K562 (cell line): Measurements from ENCODE around the gene BCL10. TPM values are rescaled to one million over a fixed set of nuclear protein-coding genes. Genes with fewer than 3 reads are reported as not detected.

Source experiments
- ATAC-seq: fragments of 200-7000 bp; cut with Tn5 transposase; 3 replicates; pipeline ENCODE4 v1.9.1; 2020; ENCODE audit warnings: moderate library complexity
- BruUV-seq: library from RNA; stranded (reverse); fragments of 400-500 nt; replicated peaks from 2 replicates; lab custom pipeline; 2021; lab: Mats Ljungman, UMichigan
- CTCF ChIA-PET: fragments of 300-600 bp; formaldehyde crosslinking; extraction: SDS; loops from one replicate; lab custom pipeline; 2021; ENCODE audit warnings: low intra/inter-chr PET ratio; lab: Yijun Ruan, JAX
- POLR2A ChIA-PET: fragments of 300-600, 350-650 bp; sonication (Branson Sonifier 250); formaldehyde crosslinking; extraction: SDS; loops from one replicate; lab custom pipeline; 2021; ENCODE audit warnings: antibody characterized with exemption, inconsistent platforms; lab: Yijun Ruan, JAX
- DNase-seq, 4 experiments: peaks; one replicate each; pipeline versions ENCODE4 v3.0.0 to v3.0.0-alpha.2; 2011 to 2018; ENCODE audit warnings: low spot score in 3 of 4, mixed read lengths in 3 of 4; ENCODE audit errors: extremely low read depth in 1 of 4
- FAIRE-seq: peaks from 2 replicates; lab custom pipeline; 2011; peaks lifted over from hg19 to GRCh38; lab: Jason Lieb, UNC
- H2AFZ ChIP-seq: 2 replicates; pipeline ENCODE4 v1.6.0; 2011; ENCODE audit warnings: low read depth, low read length, control low read depth, inconsistent platforms
- H3K27ac ChIP-seq: fragments of 200-600 bp; 3 replicates; pipeline ENCODE4 v1.8.0; 2011; ENCODE audit warnings: low read depth, mild to moderate bottlenecking, control low read depth, inconsistent platforms, low read length, moderate library complexity, mixed read lengths; ENCODE audit errors: extremely low read depth
- H3K27me3 ChIP-seq, 2 experiments: fragments of 300-600 bp in 1 of 2; 2 replicates in 1 of 2; 3 replicates in 1 of 2; pipeline versions ENCODE4 v1.6.0 to v1.8.0; 2011; ENCODE audit warnings: inconsistent platforms in 2 of 2, low read length in 2 of 2, mild to moderate bottlenecking in 1 of 2, mixed read lengths in 1 of 2, moderate library complexity in 1 of 2; ENCODE audit not compliant: control insufficient read depth in 2 of 2, insufficient read depth in 2 of 2
- H3K36me3 ChIP-seq: fragments of 300-600 bp; 3 replicates; pipeline ENCODE4 v1.8.0; 2011; ENCODE audit warnings: mild to moderate bottlenecking, low read length, inconsistent platforms; ENCODE audit not compliant: control insufficient read depth, insufficient read depth
- H3K4me1 ChIP-seq, 2 experiments: fragments of 200-600 bp in 1 of 2; replicated peaks in 1 of 2; 2 replicates in 1 of 2; 3 replicates in 1 of 2; pipeline versions ENCODE4 v1.5.1 to v1.8.0; 2011; ENCODE audit warnings: inconsistent platforms in 2 of 2, low read length in 2 of 2, mild to moderate bottlenecking in 1 of 2, mixed read lengths in 1 of 2, moderate library complexity in 1 of 2; ENCODE audit not compliant: control insufficient read depth in 2 of 2, insufficient read depth in 2 of 2
- H3K4me2 ChIP-seq: 2 replicates; pipeline ENCODE4 v1.6.1; 2011; ENCODE audit warnings: low read length, control low read depth, inconsistent platforms, mixed read lengths; ENCODE audit not compliant: insufficient read depth
- H3K4me3 ChIP-seq: fragments of 200-600 bp; sonication (generic), shearing (Covaris generic); 2 replicates; pipeline ENCODE4 v1.5.1; 2016; ENCODE audit warnings: control low read depth, inconsistent platforms
- H3K79me2 ChIP-seq: fragments of 200-600 bp; 3 replicates; pipeline ENCODE4 v1.8.0; 2011; ENCODE audit warnings: low read length, inconsistent platforms; ENCODE audit not compliant: control insufficient read depth, insufficient read depth
- H3K9ac ChIP-seq, 2 experiments: 2 replicates each; pipeline versions ENCODE4 v1.6.0 to v1.6.1; 2011; ENCODE audit warnings: low read depth in 2 of 2, low read length in 2 of 2, control low read depth in 1 of 2, inconsistent platforms in 1 of 2, mild to moderate bottlenecking in 1 of 2, mixed read lengths in 1 of 2; ENCODE audit not compliant: insufficient read depth in 1 of 2
- H3K9me1 ChIP-seq: one replicate; pipeline ENCODE4 v1.6.0; 2011; ENCODE audit warnings: inconsistent platforms, mild to moderate bottlenecking, low read length, moderate library complexity; ENCODE audit not compliant: control insufficient read depth, insufficient read depth
- H3K9me3 ChIP-seq: replicated peaks from 2 replicates; pipeline ENCODE4 v1.5.1; 2011; ENCODE audit warnings: low read depth, low read length, inconsistent platforms; ENCODE audit not compliant: control insufficient read depth, insufficient read depth
- H4K20me1 ChIP-seq: replicated peaks from 2 replicates; pipeline ENCODE4 v1.6.1; 2011; ENCODE audit warnings: low read length, inconsistent platforms, mixed read lengths; ENCODE audit not compliant: control insufficient read depth, insufficient read depth
- CREBBP ChIP-seq: IDR thresholded peaks from one replicate; pipeline ENCODE4 v1.6.1; 2012; ENCODE audit warnings: low read depth, mild to moderate bottlenecking, control low read depth, inconsistent platforms, low read length
- DEAF1 ChIP-seq: fragments of 450-650 bp; formaldehyde crosslinking; IDR thresholded peaks from 2 replicates; pipeline ENCODE4 v1.4.0; 2020; ENCODE audit warnings: mild to moderate bottlenecking, moderate library complexity
- MEIS2 ChIP-seq: fragments of 450-650 bp; IDR thresholded peaks from 2 replicates; pipeline ENCODE4 v1.6.1; 2014; ENCODE audit warnings: mild to moderate bottlenecking; ENCODE audit not compliant: partially characterized antibody
- SIN3B ChIP-seq: fragments of 450-650 bp; IDR thresholded peaks from 2 replicates; pipeline ENCODE4 v1.6.1; 2017; ENCODE audit warnings: low read depth, mild to moderate bottlenecking, moderate library complexity
- TAF1 ChIP-seq: IDR thresholded peaks from 2 replicates; pipeline ENCODE4 v1.6.1; 2011; ENCODE audit warnings: mild to moderate bottlenecking, low read length, moderate library complexity; ENCODE audit not compliant: insufficient read depth, control insufficient read depth, severe bottlenecking; ENCODE audit errors: extremely low read depth
- THAP12 ChIP-seq: fragments of 250-450 bp; sonication (Bioruptor Pico); IDR thresholded peaks from 2 replicates; pipeline ENCODE4 v1.9.0; 2021; ENCODE audit warnings: mild to moderate bottlenecking, inconsistent platforms
- ZBTB1 ChIP-seq: sonication (generic); formaldehyde crosslinking; IDR thresholded peaks from 2 replicates; pipeline ENCODE4 v1.8.1; 2023; ENCODE audit warnings: missing genetic modification reagents, low read depth, mild to moderate bottlenecking, borderline replicate concordance
- ZNF354B ChIP-seq: fragments of 250-450 bp; sonication (Bioruptor Pico); IDR thresholded peaks from 2 replicates; pipeline ENCODE4 v1.4.0; 2020
- WGBS: fragments of 100-300 bp; shearing (Covaris generic); methylation state at CpG from one replicate; pipeline ENCODE4 v1.1.6; 2016; ENCODE audit warnings: low coverage, mixed read lengths; ENCODE audit not compliant: insufficient coverage; ENCODE audit errors: missing lambda C conversion rate; 5-methylcytosine and 5-hydroxymethylcytosine counted together
- in situ Hi-C: fragments of 300-500 bp; cut with MboI; formaldehyde crosslinking; loops from 4 replicates; pipeline ENCODE4 v1.15.0; 2018; ENCODE audit warnings: inconsistent platforms, mixed read lengths
- intact Hi-C: fragments of 100-400 bp; cut with micrococcal nuclease; formaldehyde crosslinking; loops from 2 replicates; pipeline ENCODE4 v1.14.2; 2022
- polyA plus RNA-seq, 8 experiments: library from polyadenylated mRNA; depleted of rRNA in 4 of 8; stranded (reverse) in 5 of 8; unstranded in 3 of 8; fragments of >200 nt; fragmentation: Nextera tagmentation in 2 of 8; fragmentation: Illumina TruSeq in 1 of 8; extraction: Ambion mirVana in 2 of 8; extraction: Trizol in 1 of 8; gene quantifications; 2 replicates each; pipeline versions ENCODE4 v1.2.1 to v1.2.3, GENCODE V29; 2011 to 2014; ENCODE audit warnings: inconsistent platforms in 1 of 8, missing spikeins in 1 of 8
- total RNA-seq, 7 experiments: library from RNA; depleted of rRNA in 6 of 7; stranded (reverse); fragments of >200 nt in 6 of 7; fragmentation: Illumina TruSeq in 2 of 7; extraction: Trizol in 2 of 7; gene quantifications; 2 replicates each; pipeline versions ENCODE4 v1.2.1 to v1.2.3, GENCODE V29; 2011 to 2021; ENCODE audit warnings: low replicate concordance in 1 of 7
- TF ChIP-seq, protein P1 (sequence below): sonication (generic); formaldehyde crosslinking; IDR thresholded peaks from 2 replicates; pipeline ENCODE4 v1.8.0; 2022; ENCODE audit warnings: mild to moderate bottlenecking, missing genetic modification reagents
- TF ChIP-seq, protein P2 (sequence below), 2 experiments: fragments of 250-450 bp in 1 of 2; fragments of 450-650 bp in 1 of 2; sonication (Bioruptor Pico) in 1 of 2; IDR thresholded peaks; 2 replicates each; pipeline versions ENCODE4 v1.6.1 to v1.8.0; 2016 to 2021; ENCODE audit warnings: mild to moderate bottlenecking in 2 of 2, moderate library complexity in 2 of 2, missing compliant biosample characterization in 1 of 2, missing genetic modification characterization in 1 of 2
- TF ChIP-seq, protein P3 (sequence below), 2 experiments: IDR thresholded peaks; 2 replicates each; pipeline ENCODE4 v1.6.1; 2012; ENCODE audit warnings: improper control_type of control experiment in 2 of 2, low read depth in 2 of 2, low read length in 2 of 2, borderline replicate concordance in 1 of 2

BCL10 gene
- total and polyA plus RNA-seq, 9 of the 15 experiments (the other 6 are each of a cell fraction or from before 2014, with no cell fraction given) = 8.0 to 19.4 (median 12.3) TPM

GRCh38 chr1:85224295-85224694 lies 52.1 kb downstream of the BCL10 start (continued):
- TF ChIP-seq, protein P1, sequence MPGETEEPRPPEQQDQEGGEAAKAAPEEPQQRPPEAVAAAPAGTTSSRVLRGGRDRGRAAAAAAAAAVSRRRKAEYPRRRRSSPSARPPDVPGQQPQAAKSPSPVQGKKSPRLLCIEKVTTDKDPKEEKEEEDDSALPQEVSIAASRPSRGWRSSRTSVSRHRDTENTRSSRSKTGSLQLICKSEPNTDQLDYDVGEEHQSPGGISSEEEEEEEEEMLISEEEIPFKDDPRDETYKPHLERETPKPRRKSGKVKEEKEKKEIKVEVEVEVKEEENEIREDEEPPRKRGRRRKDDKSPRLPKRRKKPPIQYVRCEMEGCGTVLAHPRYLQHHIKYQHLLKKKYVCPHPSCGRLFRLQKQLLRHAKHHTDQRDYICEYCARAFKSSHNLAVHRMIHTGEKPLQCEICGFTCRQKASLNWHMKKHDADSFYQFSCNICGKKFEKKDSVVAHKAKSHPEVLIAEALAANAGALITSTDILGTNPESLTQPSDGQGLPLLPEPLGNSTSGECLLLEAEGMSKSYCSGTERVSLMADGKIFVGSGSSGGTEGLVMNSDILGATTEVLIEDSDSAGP (CRISPR knock-in tag) = no peak

- no peaks in the 10 kb centered on the region for H3K9me1 ChIP-seq
- peaks cover 27 to 55% of the 10 kb centered on the region in 2 experiments for H3K4me1 ChIP-seq
- 39% methylated on average over 5 of the region's 5 CpGs for whole genome bisulfite sequencing
- no peaks in the 10 kb centered on the region for H3K36me3 ChIP-seq
- CTCF ChIA-PET = no interaction called here
- H3K4me3 ChIP-seq = no peak overlapping the region
- no peaks in the 10 kb centered on the region for H4K20me1 ChIP-seq
- H2AFZ ChIP-seq = no peak overlapping the region; the same call in 1 of the 2 replicates
- no peak for ATAC-seq
- no peaks in the 10 kb centered on the region for H3K79me2 ChIP-seq
- in situ Hi-C loops = no loop called here
- no peaks in the 10 kb centered on the region for H3K9me3 ChIP-seq
- FAIRE-seq = no peak
- no peak overlapping the region for H3K9ac ChIP-seq
- POLR2A ChIA-PET = interaction anchor here (3.0 kb wide), 1 partner anchor 8 kb away, joined by 14 read pairs; no protein-coding TSS in a partner anchor
- no peak overlapping the region for H3K4me2 ChIP-seq
- BruUV-seq = no TSS peak
- intact Hi-C loops = no loop called here
- DNase-seq = peak in 2 of 4 experiments; percentile 17 to 43
- no peaks in the 10 kb centered on the region for H3K27me3 ChIP-seq
- no peak overlapping the region for H3K27ac ChIP-seq
- TF ChIP-seq ZNF354B (CRISPR knock-in tag) = no peak
- no peak for TF ChIP-seq ZBTB1 (CRISPR knock-in tag)
- TF ChIP-seq THAP12 (CRISPR knock-in tag) = no peak
- TF ChIP-seq TAF1 = no peak
- TF ChIP-seq DEAF1 (CRISPR knock-in tag) = no peak
- TF ChIP-seq MEIS2 = peak; percentile 68
- TF ChIP-seq, protein P2, sequence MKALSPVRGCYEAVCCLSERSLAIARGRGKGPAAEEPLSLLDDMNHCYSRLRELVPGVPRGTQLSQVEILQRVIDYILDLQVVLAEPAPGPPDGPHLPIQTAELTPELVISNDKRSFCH (CRISPR knock-in tag; IDR thresholded peaks at IDR 0.05) = no peak
- TF ChIP-seq, protein P2 (tag; IDR thresholded peaks at IDR 0.05) = no peak
- no peak for TF ChIP-seq SIN3B
- TF ChIP-seq, protein P3, sequence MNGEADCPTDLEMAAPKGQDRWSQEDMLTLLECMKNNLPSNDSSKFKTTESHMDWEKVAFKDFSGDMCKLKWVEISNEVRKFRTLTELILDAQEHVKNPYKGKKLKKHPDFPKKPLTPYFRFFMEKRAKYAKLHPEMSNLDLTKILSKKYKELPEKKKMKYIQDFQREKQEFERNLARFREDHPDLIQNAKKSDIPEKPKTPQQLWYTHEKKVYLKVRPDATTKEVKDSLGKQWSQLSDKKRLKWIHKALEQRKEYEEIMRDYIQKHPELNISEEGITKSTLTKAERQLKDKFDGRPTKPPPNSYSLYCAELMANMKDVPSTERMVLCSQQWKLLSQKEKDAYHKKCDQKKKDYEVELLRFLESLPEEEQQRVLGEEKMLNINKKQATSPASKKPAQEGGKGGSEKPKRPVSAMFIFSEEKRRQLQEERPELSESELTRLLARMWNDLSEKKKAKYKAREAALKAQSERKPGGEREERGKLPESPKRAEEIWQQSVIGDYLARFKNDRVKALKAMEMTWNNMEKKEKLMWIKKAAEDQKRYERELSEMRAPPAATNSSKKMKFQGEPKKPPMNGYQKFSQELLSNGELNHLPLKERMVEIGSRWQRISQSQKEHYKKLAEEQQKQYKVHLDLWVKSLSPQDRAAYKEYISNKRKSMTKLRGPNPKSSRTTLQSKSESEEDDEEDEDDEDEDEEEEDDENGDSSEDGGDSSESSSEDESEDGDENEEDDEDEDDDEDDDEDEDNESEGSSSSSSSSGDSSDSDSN (IDR thresholded peaks at IDR 0.05; ENCODE audit: borderline replicate concordance in 1 of 2, low read depth in 2 of 2, low read length in 2 of 2) = no peak
- TF ChIP-seq CREBBP = no peak
Measured at GRCh38 chr1:85223334-85223733, 53.1 kb downstream of the BCL10 start.
